Subcutaneous adipose tissue (tissue), 4 donors: ENCODE results near the gene MADCAM1. TPM values are rescaled to one million over a fixed set of nuclear protein-coding genes. Genes with fewer than 3 reads are reported as not detected.

Source experiments
- total RNA-seq, 4 donors: library from RNA; depleted of rRNA; stranded (reverse); fragments of >200 nt; gene quantifications; one replicate each; pipeline ENCODE4 v1.1.0, GENCODE V29; 2016
- TF ChIP-seq, protein P1 (sequence below): fragments of 450-650 bp; IDR thresholded peaks from one replicate; pipeline ENCODE4 v1.5.1; 2016; ENCODE audit warnings: low read depth, mild to moderate bottlenecking, control low read depth, antibody characterized with exemption, moderate library complexity

MADCAM1 gene
- total RNA-seq, 4 donors from 2014 or later: 0.38 to 0.68 TPM; not detected in 2

DNA sequence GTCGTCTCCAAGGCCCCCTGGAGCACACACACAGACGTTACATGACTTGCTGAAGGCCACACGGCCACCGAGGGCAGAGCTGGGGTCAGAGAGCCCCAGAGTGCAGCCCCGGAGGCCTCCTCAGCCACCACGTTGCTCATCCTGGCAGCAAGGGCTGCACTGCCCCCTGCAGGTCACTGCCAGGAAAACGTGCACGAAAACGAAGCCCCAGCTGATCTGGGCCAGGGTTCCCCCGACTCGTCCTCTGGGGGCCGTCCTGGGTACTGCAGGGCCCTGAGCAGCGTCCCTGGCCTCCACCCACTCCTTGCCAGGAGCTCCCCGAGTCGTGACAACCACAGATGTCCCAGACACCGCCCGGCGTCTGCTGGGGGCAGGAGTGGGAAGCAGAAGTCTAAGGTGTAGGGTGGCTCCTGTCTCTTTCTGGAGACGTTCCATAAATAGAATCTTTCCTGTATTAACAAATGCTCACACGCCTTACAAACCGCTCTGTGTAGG lies 14.4 kb downstream of the MADCAM1 start:
- TF ChIP-seq, protein P1, sequence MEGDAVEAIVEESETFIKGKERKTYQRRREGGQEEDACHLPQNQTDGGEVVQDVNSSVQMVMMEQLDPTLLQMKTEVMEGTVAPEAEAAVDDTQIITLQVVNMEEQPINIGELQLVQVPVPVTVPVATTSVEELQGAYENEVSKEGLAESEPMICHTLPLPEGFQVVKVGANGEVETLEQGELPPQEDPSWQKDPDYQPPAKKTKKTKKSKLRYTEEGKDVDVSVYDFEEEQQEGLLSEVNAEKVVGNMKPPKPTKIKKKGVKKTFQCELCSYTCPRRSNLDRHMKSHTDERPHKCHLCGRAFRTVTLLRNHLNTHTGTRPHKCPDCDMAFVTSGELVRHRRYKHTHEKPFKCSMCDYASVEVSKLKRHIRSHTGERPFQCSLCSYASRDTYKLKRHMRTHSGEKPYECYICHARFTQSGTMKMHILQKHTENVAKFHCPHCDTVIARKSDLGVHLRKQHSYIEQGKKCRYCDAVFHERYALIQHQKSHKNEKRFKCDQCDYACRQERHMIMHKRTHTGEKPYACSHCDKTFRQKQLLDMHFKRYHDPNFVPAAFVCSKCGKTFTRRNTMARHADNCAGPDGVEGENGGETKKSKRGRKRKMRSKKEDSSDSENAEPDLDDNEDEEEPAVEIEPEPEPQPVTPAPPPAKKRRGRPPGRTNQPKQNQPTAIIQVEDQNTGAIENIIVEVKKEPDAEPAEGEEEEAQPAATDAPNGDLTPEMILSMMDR: no peak

DNA sequence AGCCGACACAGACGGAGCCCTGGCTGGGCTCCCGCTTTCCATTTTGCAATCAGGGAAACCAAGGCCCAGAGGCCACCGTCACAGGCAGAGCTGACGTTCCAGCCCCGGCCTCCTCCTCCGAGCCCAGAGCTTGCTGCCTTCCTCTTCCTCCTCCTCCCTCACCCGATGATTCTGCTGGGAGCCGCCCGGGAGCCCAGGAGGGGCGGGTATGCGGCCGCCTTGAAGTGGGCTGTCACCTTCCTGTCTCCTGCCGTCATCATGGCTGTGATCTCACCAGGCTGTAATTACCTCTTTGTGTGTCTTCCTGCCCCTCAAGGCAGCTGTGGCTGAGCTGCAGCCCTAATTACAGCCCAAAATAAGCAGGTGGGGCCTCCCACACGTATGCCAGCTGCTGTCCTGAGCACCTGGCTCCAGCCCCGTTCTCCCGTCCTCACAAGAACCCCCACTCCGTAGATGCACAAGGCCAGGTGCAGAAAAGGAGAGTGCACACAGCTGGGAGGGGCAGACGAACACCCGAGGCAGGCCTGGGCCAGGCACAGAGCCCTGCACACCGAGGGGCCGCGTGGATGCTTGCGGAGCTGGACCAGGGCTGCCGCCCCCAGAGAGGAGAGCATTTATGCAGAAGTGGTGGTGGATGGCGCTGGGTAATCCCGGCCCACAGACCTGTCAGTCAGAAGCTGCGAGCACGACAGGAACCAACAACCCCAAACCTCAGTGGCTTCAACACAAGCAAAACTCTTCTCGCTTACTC lies 15.0 kb downstream of the MADCAM1 start:
- TF ChIP-seq, protein P1: no peak

- TF ChIP-seq, protein P1: no peak
These were observed 16.5 kb downstream of the MADCAM1 start for GRCh38 chr19:512547-513365.

DNA sequence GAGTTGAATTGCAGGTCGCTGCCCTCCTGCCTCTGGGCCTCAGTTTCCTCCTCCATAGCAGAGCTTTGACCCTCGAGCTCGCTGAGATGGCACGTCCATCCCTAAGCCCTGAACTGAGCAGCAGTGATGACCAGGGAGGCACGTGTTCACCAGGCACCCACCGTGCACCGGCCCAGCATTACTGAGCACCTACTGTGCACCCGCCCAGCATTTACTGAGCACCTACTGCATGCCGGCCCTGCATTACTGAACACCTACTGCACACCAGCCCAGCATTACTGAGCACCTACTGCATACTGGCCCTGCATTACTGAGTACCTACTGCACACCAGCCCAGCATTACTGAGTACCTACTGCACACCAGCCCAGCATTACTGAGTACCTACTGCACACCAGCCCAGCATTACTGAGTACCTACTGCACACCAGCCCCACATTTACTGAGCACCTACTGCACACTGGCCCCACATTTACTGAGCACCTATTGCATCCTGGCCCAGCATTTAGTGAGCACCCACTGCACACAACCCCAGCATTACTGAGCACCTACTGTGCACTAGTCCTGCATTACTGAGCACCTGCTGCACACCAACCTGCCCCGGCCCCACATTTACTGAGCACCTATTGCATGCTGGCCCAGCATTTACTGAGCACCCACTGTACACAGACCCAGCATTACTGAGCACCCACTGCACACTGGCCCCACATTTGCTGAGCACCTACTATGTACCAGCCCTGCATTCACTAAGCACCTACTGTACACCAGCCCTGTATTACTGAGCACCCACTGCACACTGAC lies 17.3 kb downstream of the MADCAM1 start:
- TF ChIP-seq, protein P1: no peak

DNA sequence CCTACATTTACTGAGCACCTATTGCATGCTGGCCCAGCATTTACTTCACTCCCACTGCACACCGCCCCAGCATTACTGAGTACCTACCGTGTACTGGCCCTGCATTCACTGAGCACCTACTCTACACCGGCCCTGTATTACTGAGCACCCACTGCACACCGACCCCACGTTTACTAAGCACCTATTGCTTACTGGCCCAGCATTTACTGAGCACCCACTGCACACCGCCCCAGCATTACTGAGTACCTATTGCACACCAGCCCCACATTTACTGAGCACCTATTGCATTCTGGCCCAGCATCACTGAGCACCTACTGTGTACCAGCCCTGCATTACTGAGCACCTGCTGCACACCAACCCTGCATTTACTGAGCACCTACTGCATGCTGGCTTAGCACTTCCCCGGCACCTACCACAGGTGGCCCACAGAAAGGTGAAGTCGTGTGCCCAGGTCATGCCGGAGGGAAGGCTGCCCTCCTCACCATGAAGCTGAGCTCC lies 17.9 kb downstream of the MADCAM1 start:
- TF ChIP-seq, protein P1: no peak

DNA sequence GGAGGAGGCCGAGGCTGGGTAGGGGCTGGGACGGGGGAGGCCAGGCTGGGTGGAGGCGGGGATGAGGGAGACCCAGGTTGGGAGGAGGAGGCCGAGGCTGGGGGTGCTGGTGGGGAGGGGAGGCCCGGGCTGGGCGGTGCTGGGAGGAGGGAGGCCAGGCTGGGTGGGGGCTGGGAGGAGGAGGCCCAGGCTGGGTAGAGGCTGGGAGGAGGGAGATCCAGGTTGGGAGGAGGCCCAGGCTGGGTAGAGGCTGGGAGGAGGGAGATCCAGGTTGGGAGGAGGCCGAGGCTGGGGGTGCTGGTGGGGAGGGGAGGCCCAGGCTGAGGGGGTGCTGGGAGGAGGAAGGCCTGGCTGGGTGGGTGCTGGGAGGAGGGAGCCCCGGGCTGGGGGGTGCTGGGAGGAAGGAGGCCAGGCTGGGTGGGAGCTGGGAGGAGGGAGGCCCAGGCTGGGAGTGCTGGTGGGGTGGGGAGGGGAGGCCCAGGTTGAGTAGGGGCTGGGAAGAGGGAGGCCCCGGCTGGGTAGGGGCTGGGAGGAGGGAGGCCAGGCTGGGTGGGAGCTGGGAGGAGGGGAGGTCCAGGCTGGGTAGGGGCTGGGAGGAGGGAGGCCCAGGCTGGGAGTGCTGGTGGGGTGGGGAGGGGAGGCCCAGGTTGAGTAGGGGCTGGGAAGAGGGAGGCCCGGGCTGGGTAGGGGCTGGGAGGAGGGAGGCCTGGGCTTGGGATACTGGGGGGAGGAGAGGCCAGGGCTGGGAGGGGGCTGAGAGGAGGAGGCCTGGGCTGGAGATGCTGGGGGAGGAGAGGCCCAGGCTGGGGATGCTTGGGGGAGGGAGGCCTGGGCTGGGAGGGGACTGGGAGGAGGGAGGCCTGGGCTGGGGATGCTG lies 21.7 kb downstream of the MADCAM1 start:
- TF ChIP-seq, protein P1: no peak
